ENCODE measurements around the gene ENPP6. TPM values are rescaled to one million over a fixed set of nuclear protein-coding genes. Genes with fewer than 3 reads are reported as not detected.

The ENPP6 gene
- polyA plus RNA-seq, 2 of the 4 experiments (the other 2 are of a cell fraction), result not detected

- POLR2A ChIA-PET, result interaction anchor here (1.5 kb wide), 1 partner anchor 116 kb away, joined by 4 read pairs; no protein-coding TSS in a partner anchor
- no peak for ATAC-seq
Observed at GRCh38 chr4:184103527-184104264, 114.0 kb downstream of the ENPP6 start.

More at GRCh38 chr4:184103527-184104264, 114.0 kb downstream of the ENPP6 start:
- Histone ChIP-seq H3K4me3 (no peak overlapping the region), H3K27ac (peak overlapping the region; percentile 64 to 71; a peak in 5 of 6 replicates), H3K9me3 (peaks cover 3% of the 10 kb centered on the region; the same call in 1 of the 3 replicates), H3K4me2 (peak overlapping the region; percentile 44; the same call in 2 of the 3 replicates), H3K4me1 (peaks cover 11% of the 10 kb centered on the region)
- TF ChIP-seq HOXB13 (CRISPR knock-in tag; IDR thresholded peaks at IDR 0.05; ENCODE audit: low read depth), result no peak
- no peak for TF ChIP-seq ZC3H11A (IDR thresholded peaks at IDR 0.05)
- no peak for TF ChIP-seq NFE2L2 (conservative IDR thresholded peaks at IDR 0.05; ENCODE audit: low read length)
- TF ChIP-seq EHMT2 (IDR thresholded peaks at IDR 0.05; ENCODE audit: low read depth), result no peak
- TF ChIP-seq HDAC2 (IDR thresholded peaks at IDR 0.05), result no peak
- no peak for TF ChIP-seq CBX2 (IDR thresholded peaks at IDR 0.05; ENCODE audit: borderline replicate concordance, low read depth)
- no peak for TF ChIP-seq BHLHE40 (IDR thresholded peaks at IDR 0.05; ENCODE audit: low read depth, low read length)
- no peak for TF ChIP-seq HOXA7 (CRISPR knock-in tag; IDR thresholded peaks at IDR 0.05)
- no peak for TF ChIP-seq TFCP2L1 (CRISPR knock-in tag; IDR thresholded peaks at IDR 0.05)
- TF ChIP-seq MYC (IDR thresholded peaks at IDR 0.05; ENCODE audit: borderline replicate concordance, low read length), result no peak
- TF ChIP-seq ATOH8 (CRISPR knock-in tag; IDR thresholded peaks at IDR 0.05; ENCODE audit: low read depth), result no peak
- no peak for TF ChIP-seq MAX (IDR thresholded peaks at IDR 0.05)
- no peak for TF ChIP-seq EHF (CRISPR knock-in tag; IDR thresholded peaks at IDR 0.05)
- TF ChIP-seq HEYL (CRISPR knock-in tag; IDR thresholded peaks at IDR 0.05), result no peak
- no peak for TF ChIP-seq POLR2AphosphoS2 (conservative IDR thresholded peaks at IDR 0.05; ENCODE audit: low read length)
- TF ChIP-seq REST (IDR thresholded peaks at IDR 0.05), result no peak
- no peak for TF ChIP-seq RCOR1 (IDR thresholded peaks at IDR 0.05; ENCODE audit: low read depth, low read length)
- no peak for TF ChIP-seq HOXB5 (CRISPR knock-in tag; IDR thresholded peaks at IDR 0.05)
- TF ChIP-seq CTCF (IDR thresholded peaks at IDR 0.05), result no peak
- no peak for TF ChIP-seq JUN (IDR thresholded peaks at IDR 0.05)
- FAIRE-seq, result no peak
- 77% methylated on average over 16 of the region's 16 CpGs for WGBS (ENCODE audit: missing lambda C conversion rate)
- no peak for DNase-seq (ENCODE audit: low read depth in 1 of 2, low spot score in 1 of 2)
- CTCF ChIA-PET, result interaction anchor here (1.0 to 1.1 kb wide), 2 partner anchors 20 to 263 kb away, joined by 4 read pairs; no protein-coding TSS in a partner anchor
